Suprapubic skin (tissue), 3 donors: ENCODE results near the gene ERN1.

Source experiments
- CTCF ChIP-seq, 2 donors: fragments of 200-600 bp in 1 of 2; fragments of 450-650 bp in 1 of 2; sonication (generic) in 1 of 2; IDR thresholded peaks; one replicate each; pipeline ENCODE4 v1.5.1; 2016 to 2019; ENCODE audit warnings: antibody characterized with exemption in 2 of 2, mild to moderate bottlenecking in 1 of 2, moderate library complexity in 1 of 2
- POLR2AphosphoS5 ChIP-seq, 3 donors: sonication (generic); formaldehyde crosslinking; IDR thresholded peaks; one replicate each; pipeline ENCODE4 v1.6.1; 2017; ENCODE audit warnings: antibody characterized with exemption in 3 of 3

- TF ChIP-seq CTCF (IDR thresholded peaks at IDR 0.05) (no peak), POLR2AphosphoS5 (IDR thresholded peaks at IDR 0.05) (no peak)
These were observed 16.9 kb downstream of the ERN1 start for GRCh38 chr17:64113006-64113405.
